Fibroblast of the conjunctiva (primary cell): ENCODE results near the gene ZXDC.

ENCODE experiments used
- DNase-seq: peaks from one replicate; pipeline ENCODE4 v3.0.0-alpha.2; 2010; ENCODE audit warnings: low read depth

ZXDC gene

GRCh38 chr3:126475413-126476114, at the start of gene ZXDC:
Gene ZXDC (minus strand): TSS chr3:126475891. CDS start chr3:126475865, 26 bp downstream.
- peak; percentile 91 for DNase-seq

- DNase-seq, result no peak
Measured at GRCh38 chr3:126525091-126525852, 49.6 kb upstream of the ZXDC start.

- no peak for DNase-seq
Measured at GRCh38 chr3:126524429-126524988, 48.8 kb upstream of the ZXDC start.

GRCh38 chr3:126523745-126524428, 48.2 kb upstream of the ZXDC start, which contains the start of gene CHST13:
Gene CHST13 (plus strand): TSS chr3:126524155. CDS start chr3:126524333, 178 bp downstream.
- DNase-seq, result no peak

GRCh38 chr3:126522363-126522788, 46.7 kb upstream of the ZXDC start:
- peak; percentile 5 for DNase-seq

GRCh38 chr3:126521122-126521891, 45.6 kb upstream of the ZXDC start:
- DNase-seq, result no peak

- no peak for DNase-seq
Measured at GRCh38 chr3:126519506-126520455, 44.1 kb upstream of the ZXDC start.

GRCh38 chr3:126518779-126519177, 43.1 kb upstream of the ZXDC start:
- no peak for DNase-seq

- DNase-seq, result no peak
Measured at GRCh38 chr3:126517986-126518778, 42.5 kb upstream of the ZXDC start.

GRCh38 chr3:126517291-126517951, 41.7 kb upstream of the ZXDC start, which contains the start of gene UROC1:
Gene UROC1 (minus strand): TSS chr3:126517773. CDS start chr3:126517719, 54 bp downstream.
- DNase-seq, result no peak

GRCh38 chr3:126516936-126517290, 41.2 kb upstream of the ZXDC start:
- no peak for DNase-seq

- no peak for DNase-seq
Measured at GRCh38 chr3:126516152-126516935, 40.7 kb upstream of the ZXDC start.

- DNase-seq, result no peak
Measured at GRCh38 chr3:126515066-126515706, 39.5 kb upstream of the ZXDC start.

- DNase-seq, result no peak
Measured at GRCh38 chr3:126514161-126514560, 38.5 kb upstream of the ZXDC start.

- DNase-seq, result no peak
Measured at GRCh38 chr3:126512916-126513650, 37.4 kb upstream of the ZXDC start.

- DNase-seq, result no peak
Measured at GRCh38 chr3:126512026-126512425, 36.3 kb upstream of the ZXDC start.

- no peak for DNase-seq
Measured at GRCh38 chr3:126511291-126511690, 35.6 kb upstream of the ZXDC start.
